Transverse colon (tissue), 4 donors: ENCODE results near the gene PCGF6.

Experiments
- EP300 ChIP-seq: sonication (generic); formaldehyde crosslinking; IDR thresholded peaks from one replicate; pipeline ENCODE4 v1.6.1; 2017; ENCODE audit warnings: antibody characterized with exemption, low read depth
- POLR2A ChIP-seq: fragments of 450-650 bp; IDR thresholded peaks from one replicate; pipeline ENCODE4 v1.6.1; 2016; ENCODE audit warnings: antibody characterized with exemption, mild to moderate bottlenecking, moderate library complexity
- POLR2AphosphoS5 ChIP-seq, 3 donors: sonication (generic); formaldehyde crosslinking; IDR thresholded peaks; one replicate each; pipeline ENCODE4 v1.6.1; 2016; ENCODE audit warnings: antibody characterized with exemption in 3 of 3
- TF ChIP-seq, protein P1 (sequence below), 5 experiments: fragments of 200-600 bp in 3 of 5; fragments of 450-650 bp in 2 of 5; sonication (generic) in 3 of 5; IDR thresholded peaks; 1 replicate in 2 of 5; 2 replicates in 3 of 5; pipeline ENCODE4 v1.5.1; 2016 to 2017; ENCODE audit warnings: antibody characterized with exemption in 5 of 5, inconsistent platforms in 3 of 5, mild to moderate bottlenecking in 2 of 5, moderate library complexity in 1 of 5

DNA sequence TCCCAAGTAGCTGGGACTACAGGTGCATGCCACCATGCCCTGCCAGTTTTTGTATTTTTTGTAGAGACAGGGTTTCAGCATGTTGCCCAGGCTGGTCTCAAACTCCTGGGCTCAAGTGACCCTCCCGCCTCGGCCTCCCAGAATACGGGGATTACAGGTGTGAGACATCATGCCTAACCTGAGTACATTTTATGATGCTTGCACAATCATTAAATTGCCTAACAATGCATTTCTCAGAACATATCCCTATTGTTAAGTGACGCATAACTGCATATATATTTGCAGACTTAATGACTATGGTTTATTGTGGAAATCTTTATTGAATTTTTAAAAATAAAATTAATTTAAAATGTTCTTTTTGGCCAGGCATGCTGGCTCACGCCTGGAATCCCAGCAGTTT is 43.3 kb downstream of the PCGF6 start:
- TF ChIP-seq, protein P1, sequence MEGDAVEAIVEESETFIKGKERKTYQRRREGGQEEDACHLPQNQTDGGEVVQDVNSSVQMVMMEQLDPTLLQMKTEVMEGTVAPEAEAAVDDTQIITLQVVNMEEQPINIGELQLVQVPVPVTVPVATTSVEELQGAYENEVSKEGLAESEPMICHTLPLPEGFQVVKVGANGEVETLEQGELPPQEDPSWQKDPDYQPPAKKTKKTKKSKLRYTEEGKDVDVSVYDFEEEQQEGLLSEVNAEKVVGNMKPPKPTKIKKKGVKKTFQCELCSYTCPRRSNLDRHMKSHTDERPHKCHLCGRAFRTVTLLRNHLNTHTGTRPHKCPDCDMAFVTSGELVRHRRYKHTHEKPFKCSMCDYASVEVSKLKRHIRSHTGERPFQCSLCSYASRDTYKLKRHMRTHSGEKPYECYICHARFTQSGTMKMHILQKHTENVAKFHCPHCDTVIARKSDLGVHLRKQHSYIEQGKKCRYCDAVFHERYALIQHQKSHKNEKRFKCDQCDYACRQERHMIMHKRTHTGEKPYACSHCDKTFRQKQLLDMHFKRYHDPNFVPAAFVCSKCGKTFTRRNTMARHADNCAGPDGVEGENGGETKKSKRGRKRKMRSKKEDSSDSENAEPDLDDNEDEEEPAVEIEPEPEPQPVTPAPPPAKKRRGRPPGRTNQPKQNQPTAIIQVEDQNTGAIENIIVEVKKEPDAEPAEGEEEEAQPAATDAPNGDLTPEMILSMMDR (IDR thresholded peaks at IDR 0.05): no peak
- TF ChIP-seq POLR2A (no peak), POLR2AphosphoS5 (IDR thresholded peaks at IDR 0.05) (no peak), EP300 (no peak)
